Mammary epithelial cell (primary cell): ENCODE data around the gene EMC9.

ENCODE experiments used
- CTCF ChIP-seq, 2 donors: IDR thresholded peaks in 1 of 2; conservative IDR thresholded peaks in 1 of 2; 2 replicates each; pipeline ENCODE4 v1.5.1; 2011 to 2012; ENCODE audit warnings: inconsistent platforms in 2 of 2, low read length in 2 of 2, mild to moderate bottlenecking in 2 of 2, control low read depth in 1 of 2, low read depth in 1 of 2; ENCODE audit not compliant: insufficient read depth in 1 of 2; ENCODE audit errors: extremely low read depth in 1 of 2
- EZH2 ChIP-seq: IDR thresholded peaks from 2 replicates; pipeline ENCODE4 v1.6.1; 2012; ENCODE audit warnings: low read length, inconsistent platforms, borderline replicate concordance

GRCh38 chr14:24147761-24148428, 6.5 kb upstream of the EMC9 start:
- TF ChIP-seq EZH2 = no peak
- TF ChIP-seq CTCF (conservative IDR thresholded peaks at IDR 0.05 in 1 of 2, IDR thresholded peaks at IDR 0.05 in 1 of 2; ENCODE audit: extremely low read depth in 1 of 2, insufficient read depth in 1 of 2, low read depth in 1 of 2, low read length in 2 of 2) = no peak
